Breast epithelium (tissue), 4 donors: ENCODE data around the gene CATSPERB. TPM values are rescaled to one million over a fixed set of nuclear protein-coding genes. Genes with fewer than 3 reads are reported as not detected.
"Not testable (repeated sequence)": the region's sequence is repeated elsewhere in the genome, so short reads cannot be mapped to it uniquely, and the experiment has no call there.

Experiments
- DNase-seq, 2 donors: peaks; one replicate each; pipeline ENCODE4 v3.0.0-alpha.2; 2019; ENCODE audit warnings: low spot score in 2 of 2
- H3K27ac ChIP-seq, 2 donors: fragments of 200-600 bp; sonication (generic) in 1 of 2; one replicate each; pipeline ENCODE4 v1.5.1; 2016 to 2019; ENCODE audit warnings: mild to moderate bottlenecking in 1 of 2
- H3K27me3 ChIP-seq, 2 donors: fragments of 200-600 bp; sonication (generic) in 1 of 2; one replicate each; pipeline versions ENCODE4 v1.5.1 to v1.6.0; 2017 to 2019; ENCODE audit warnings: control low read depth in 1 of 2, mild to moderate bottlenecking in 1 of 2
- H3K36me3 ChIP-seq: fragments of 200-600 bp; one replicate; pipeline ENCODE4 v1.5.1; 2019
- H3K4me1 ChIP-seq, 2 donors: fragments of 200-600 bp; sonication (generic); one replicate each; pipeline ENCODE4 v1.5.1; 2016 to 2019; ENCODE audit warnings: control low read depth in 1 of 2
- H3K4me3 ChIP-seq, 3 donors: fragments of 200-600 bp; sonication (generic); 1 replicate in 2 of 3; 2 replicates in 1 of 3; pipeline ENCODE4 v1.5.1; 2016 to 2019; ENCODE audit warnings: mild to moderate bottlenecking in 3 of 3, moderate library complexity in 2 of 3
- H3K9me3 ChIP-seq, 2 donors: fragments of 200-600 bp; sonication (generic) in 1 of 2; one replicate each; pipeline ENCODE4 v1.5.1; 2016 to 2019; ENCODE audit warnings: control low read depth in 1 of 2
- CTCF ChIP-seq, 3 donors: fragments of 450-650 bp; IDR thresholded peaks; one replicate each; pipeline ENCODE4 v1.5.1; 2016 to 2017; ENCODE audit warnings: antibody characterized with exemption in 3 of 3, mild to moderate bottlenecking in 3 of 3, moderate library complexity in 3 of 3
- POLR2A ChIP-seq: fragments of 450-650 bp; IDR thresholded peaks from one replicate; pipeline ENCODE4 v1.6.1; 2016; ENCODE audit warnings: antibody characterized with exemption, mild to moderate bottlenecking, moderate library complexity
- POLR2AphosphoS5 ChIP-seq, 3 donors: sonication (generic); formaldehyde crosslinking; IDR thresholded peaks; one replicate each; pipeline ENCODE4 v1.6.1; 2017; ENCODE audit warnings: antibody characterized with exemption in 3 of 3
- intact Hi-C: fragments of 100-400 bp; cut with DNase I; formaldehyde crosslinking; loops from one replicate; pipeline ENCODE4 v1.15.1; 2023; ENCODE audit warnings: low total_unique reads
- total RNA-seq, 3 donors: library from RNA; depleted of rRNA; stranded (reverse); fragments of >200 nt; gene quantifications; one replicate each; pipeline ENCODE4 v1.1.0, GENCODE V29; 2016

Gene CATSPERB
- total RNA-seq, 3 donors from 2014 or later = 2.4 to 18.7 (median 16.1) TPM

GRCh38 chr14:91568626-91569025 lies 163.3 kb downstream of the CATSPERB start:
- Histone ChIP-seq H3K4me1 (no peaks in the 10 kb centered on the region), H3K27ac (no peak overlapping the region), H3K9me3 (no peaks in the 10 kb centered on the region), H3K4me3 (no peak overlapping the region), H3K36me3 (no peaks in the 10 kb centered on the region), H3K27me3 (no peaks in the 10 kb centered on the region)
- TF ChIP-seq POLR2AphosphoS5 (IDR thresholded peaks at IDR 0.05) (no peak), POLR2A (no peak), CTCF (IDR thresholded peaks at IDR 0.05) (no peak)
- DNase-seq = no peak
- intact Hi-C loops = no loop called here

- H3K27ac ChIP-seq, H3K4me3 ChIP-seq, intact Hi-C loops, H3K36me3 ChIP-seq, DNase-seq, H3K27me3 ChIP-seq, H3K4me1 ChIP-seq, H3K9me3 ChIP-seq: not testable (repeated sequence)
Observed at GRCh38 chr14:91567827-91568226, 164.1 kb downstream of the CATSPERB start.

GRCh38 chr14:91555531-91555930 lies 176.4 kb downstream of the CATSPERB start:
- H3K9me3 ChIP-seq = no peaks in the 10 kb centered on the region
- no peak for DNase-seq
- H3K4me3 ChIP-seq = no peak overlapping the region
- TF ChIP-seq POLR2A (no peak), CTCF (IDR thresholded peaks at IDR 0.05) (no peak), POLR2AphosphoS5 (IDR thresholded peaks at IDR 0.05) (no peak)
- intact Hi-C loops = no loop called here
- no peaks in the 10 kb centered on the region for H3K27me3 ChIP-seq
- H3K27ac ChIP-seq = peak overlapping the region in 1 of 2 donors; percentile 19
- peaks cover 0 to 4% of the 10 kb centered on the region in 2 donors for H3K4me1 ChIP-seq
- H3K36me3 ChIP-seq = no peaks in the 10 kb centered on the region

GRCh38 chr14:91554535-91555332 lies 177.2 kb downstream of the CATSPERB start:
- intact Hi-C loops = no loop called here

GRCh38 chr14:91548108-91548507 lies 183.8 kb downstream of the CATSPERB start:
- Histone ChIP-seq H3K9me3 (no peaks in the 10 kb centered on the region), H3K27me3 (no peaks in the 10 kb centered on the region), H3K4me1 (no peaks in the 10 kb centered on the region), H3K4me3 (no peak overlapping the region), H3K27ac (no peak overlapping the region), H3K36me3 (no peaks in the 10 kb centered on the region)
- intact Hi-C loops = no loop called here
- no peak for DNase-seq
- no peak for TF ChIP-seq POLR2AphosphoS5 (IDR thresholded peaks at IDR 0.05)

More at GRCh38 chr14:91554535-91555332, 177.2 kb downstream of the CATSPERB start:
- H3K27ac ChIP-seq = peak overlapping the region in 1 of 2 donors; percentile 19
- peaks cover 0 to 4% of the 10 kb centered on the region in 2 donors for H3K4me1 ChIP-seq
- H3K9me3 ChIP-seq = no peaks in the 10 kb centered on the region
- no peaks in the 10 kb centered on the region for H3K27me3 ChIP-seq
- DNase-seq = no peak
- no peaks in the 10 kb centered on the region for H3K36me3 ChIP-seq
- no peak for TF ChIP-seq CTCF (IDR thresholded peaks at IDR 0.05)
- TF ChIP-seq POLR2AphosphoS5 (IDR thresholded peaks at IDR 0.05) = no peak
- TF ChIP-seq POLR2A = no peak
- no peak overlapping the region for H3K4me3 ChIP-seq

- Histone ChIP-seq H3K36me3 (no peaks in the 10 kb centered on the region), H3K9me3 (peaks cover 0 to 10% of the 10 kb centered on the region in 2 donors), H3K27me3 (no peaks in the 10 kb centered on the region), H3K4me1 (no peaks in the 10 kb centered on the region), H3K27ac (no peak overlapping the region), H3K4me3 (no peak overlapping the region)
- no peak for TF ChIP-seq POLR2AphosphoS5 (IDR thresholded peaks at IDR 0.05)
- no peak for TF ChIP-seq CTCF (IDR thresholded peaks at IDR 0.05)
- TF ChIP-seq POLR2A = no peak
- intact Hi-C loops = no loop called here
- no peak for DNase-seq
Observed at GRCh38 chr14:91545946-91546716, 185.8 kb downstream of the CATSPERB start.
